ENCODE results near the gene MMP11. TPM values are rescaled to one million over a fixed set of nuclear protein-coding genes. Genes with fewer than 3 reads are reported as not detected.
"Not testable (repeated sequence)": the region's sequence is repeated elsewhere in the genome, so short reads cannot be mapped to it uniquely, and the experiment has no call there.

Gene MMP11, protein sequence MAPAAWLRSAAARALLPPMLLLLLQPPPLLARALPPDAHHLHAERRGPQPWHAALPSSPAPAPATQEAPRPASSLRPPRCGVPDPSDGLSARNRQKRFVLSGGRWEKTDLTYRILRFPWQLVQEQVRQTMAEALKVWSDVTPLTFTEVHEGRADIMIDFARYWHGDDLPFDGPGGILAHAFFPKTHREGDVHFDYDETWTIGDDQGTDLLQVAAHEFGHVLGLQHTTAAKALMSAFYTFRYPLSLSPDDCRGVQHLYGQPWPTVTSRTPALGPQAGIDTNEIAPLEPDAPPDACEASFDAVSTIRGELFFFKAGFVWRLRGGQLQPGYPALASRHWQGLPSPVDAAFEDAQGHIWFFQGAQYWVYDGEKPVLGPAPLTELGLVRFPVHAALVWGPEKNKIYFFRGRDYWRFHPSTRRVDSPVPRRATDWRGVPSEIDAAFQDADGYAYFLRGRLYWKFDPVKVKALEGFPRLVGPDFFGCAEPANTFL
- total RNA-seq: 0.50 and 0.70 TPM in 2 replicates

DNA sequence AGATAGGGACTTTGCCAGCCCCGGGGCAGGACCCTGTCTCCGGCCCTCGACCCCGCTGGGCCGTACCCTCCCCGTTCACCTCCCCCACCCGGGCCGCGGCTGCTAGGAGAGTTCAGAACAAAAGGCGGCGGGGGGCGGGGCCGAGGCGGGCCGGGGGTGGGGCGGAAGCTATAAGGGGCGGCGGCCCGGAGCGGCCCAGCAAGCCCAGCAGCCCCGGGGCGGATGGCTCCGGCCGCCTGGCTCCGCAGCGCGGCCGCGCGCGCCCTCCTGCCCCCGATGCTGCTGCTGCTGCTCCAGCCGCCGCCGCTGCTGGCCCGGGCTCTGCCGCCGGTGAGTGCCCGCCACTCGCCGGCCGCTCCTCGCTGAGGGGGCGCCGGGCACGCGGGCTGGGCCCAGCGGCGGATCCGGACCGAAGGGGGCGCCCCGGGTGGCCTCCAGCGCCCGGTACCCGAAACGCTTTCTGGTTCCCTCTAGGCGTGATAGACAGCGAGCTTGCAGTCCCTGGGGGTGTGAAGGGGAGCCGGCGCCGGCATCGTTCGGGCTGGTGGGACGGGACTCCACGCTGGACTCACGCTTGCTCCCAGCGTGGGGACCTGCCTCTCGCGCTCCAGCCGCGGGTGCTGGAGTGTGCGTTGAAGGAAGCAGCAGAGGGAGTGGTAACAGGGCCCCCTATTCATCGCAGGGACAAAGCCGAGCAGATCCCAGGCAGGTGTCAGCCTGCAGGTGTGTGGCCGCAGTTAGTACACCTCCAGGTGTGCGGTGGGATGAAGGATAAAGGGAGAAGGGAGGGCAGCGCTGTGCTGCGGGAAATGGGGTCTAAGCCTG is at the start of gene MMP11:
Gene MMP11 (plus strand): TSS at position 201 of the 825 bp plus-strand sequence. CDS start 22 bp downstream, at position 223.
- intact Hi-C loops (cut with micrococcal nuclease): loop anchor here (1.0 kb wide), 1 partner anchor 13 kb away; the partner anchor contains the start of gene SMARCB1
- Mint-ChIP-seq H3K9me3 (no peaks in the 10 kb centered on the region), H3K4me3 (peak within 1 kb of the TSS; percentile 63), H3K4me1 (peaks cover 12% of the 10 kb centered on the region), H3K27ac (peak within 1 kb of the TSS; percentile 4), H3K27me3 (peaks cover 17% of the 10 kb centered on the region), H3K36me3 (ENCODE audit: low read depth) (no peaks in the 10 kb centered on the region)
- peak; percentile 82 for DNase-seq

DNA sequence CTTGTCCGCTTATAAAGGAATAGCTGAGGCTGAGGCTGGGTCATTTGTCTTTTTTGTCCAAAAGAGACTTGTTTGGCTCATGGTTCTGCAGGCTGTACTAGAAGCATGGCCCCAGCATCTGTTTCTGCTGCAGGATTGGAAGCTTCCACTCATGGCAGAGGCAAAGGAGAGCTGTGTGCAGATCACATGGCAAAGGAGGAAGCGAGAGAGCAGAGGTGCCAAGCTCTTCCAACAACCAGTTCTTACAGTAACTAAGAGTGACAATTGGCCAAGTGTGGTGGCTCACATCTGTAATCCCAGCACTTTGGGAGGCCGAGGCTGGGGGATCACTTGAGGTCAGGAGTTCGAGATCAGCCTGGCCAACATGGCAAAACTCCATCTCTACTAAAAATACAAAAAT is 44.5 kb upstream of the MMP11 start:
- H3K4me3 Mint-ChIP-seq; DNase-seq; H3K27me3 Mint-ChIP-seq; intact Hi-C loops (cut with micrococcal nuclease); H3K9me3 Mint-ChIP-seq; H3K4me1 Mint-ChIP-seq; H3K36me3 Mint-ChIP-seq (ENCODE audit: low read depth); H3K27ac Mint-ChIP-seq: not testable (repeated sequence)

DNA sequence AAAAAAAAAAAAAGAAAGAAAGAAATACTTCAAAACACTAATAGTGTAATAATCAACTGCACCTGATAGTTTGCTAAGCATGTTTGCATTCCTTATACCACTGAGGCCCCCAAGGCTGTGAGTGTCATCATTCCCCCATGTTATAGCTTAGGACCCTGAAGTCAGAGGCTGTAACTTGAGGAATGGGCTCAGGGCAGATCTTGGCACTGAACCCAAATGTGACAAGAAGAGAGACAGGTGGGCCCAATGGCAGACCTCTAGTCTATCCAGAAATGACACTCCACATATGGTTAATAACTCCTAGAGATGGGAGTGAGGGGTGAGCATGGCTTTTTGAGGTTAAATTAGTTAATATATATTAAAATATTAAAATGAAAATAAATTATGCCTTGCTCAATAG is 35.0 kb upstream of the MMP11 start:
- no peak overlapping the region for H3K4me3 Mint-ChIP-seq
- H3K36me3 Mint-ChIP-seq (ENCODE audit: low read depth): no peaks in the 10 kb centered on the region
- H3K9me3 Mint-ChIP-seq: no peaks in the 10 kb centered on the region
- H3K4me1 Mint-ChIP-seq: no peaks in the 10 kb centered on the region
- peaks cover 3% of the 10 kb centered on the region for H3K27me3 Mint-ChIP-seq
- intact Hi-C loops (cut with micrococcal nuclease): no loop called here
- no peak for DNase-seq
- no peak overlapping the region for H3K27ac Mint-ChIP-seq

DNA sequence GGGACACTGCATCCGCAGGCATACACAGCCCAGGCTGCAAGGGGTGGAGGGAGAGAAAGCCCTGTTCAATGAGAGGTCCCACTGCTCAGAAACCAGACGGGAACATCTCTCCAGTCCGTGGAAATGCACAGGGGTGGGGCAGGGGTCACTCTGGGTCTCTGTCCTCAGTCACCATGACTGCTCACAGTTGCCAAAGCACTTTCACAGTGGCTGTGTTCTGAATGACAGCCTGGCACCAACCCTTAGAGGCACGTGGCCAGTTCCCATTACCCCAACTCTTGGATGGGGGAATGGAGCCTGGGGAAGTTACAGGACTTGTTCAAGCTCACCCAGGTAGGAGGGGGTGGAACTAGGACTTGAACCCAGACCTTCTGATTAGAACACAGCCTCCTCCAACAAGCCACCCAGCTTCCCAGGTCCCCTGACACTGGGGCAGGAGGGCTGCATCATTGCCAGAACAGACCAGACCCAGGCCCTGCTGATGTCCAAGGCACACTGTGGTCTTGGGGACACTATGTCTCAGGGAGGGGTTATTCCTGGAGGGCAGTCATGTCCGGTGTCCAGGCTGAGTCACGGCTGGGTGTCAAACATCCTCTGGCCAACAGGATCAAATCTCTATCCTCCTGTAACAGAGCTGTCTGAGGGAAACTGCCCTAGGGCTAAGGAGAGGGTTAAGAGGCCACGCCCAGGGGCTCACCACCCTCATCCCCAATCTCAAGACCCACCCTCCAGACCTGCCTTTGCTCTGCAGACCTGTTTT is 30.0 kb upstream of the MMP11 start:
- Mint-ChIP-seq H3K9me3 (peaks cover 6% of the 10 kb centered on the region), H3K4me3 (no peak overlapping the region), H3K27me3 (no peaks in the 10 kb centered on the region), H3K4me1 (no peaks in the 10 kb centered on the region), H3K36me3 (ENCODE audit: low read depth) (peaks cover 24% of the 10 kb centered on the region), H3K27ac (no peak overlapping the region)
- intact Hi-C loops (cut with micrococcal nuclease): no loop called here
- DNase-seq: no peak

DNA sequence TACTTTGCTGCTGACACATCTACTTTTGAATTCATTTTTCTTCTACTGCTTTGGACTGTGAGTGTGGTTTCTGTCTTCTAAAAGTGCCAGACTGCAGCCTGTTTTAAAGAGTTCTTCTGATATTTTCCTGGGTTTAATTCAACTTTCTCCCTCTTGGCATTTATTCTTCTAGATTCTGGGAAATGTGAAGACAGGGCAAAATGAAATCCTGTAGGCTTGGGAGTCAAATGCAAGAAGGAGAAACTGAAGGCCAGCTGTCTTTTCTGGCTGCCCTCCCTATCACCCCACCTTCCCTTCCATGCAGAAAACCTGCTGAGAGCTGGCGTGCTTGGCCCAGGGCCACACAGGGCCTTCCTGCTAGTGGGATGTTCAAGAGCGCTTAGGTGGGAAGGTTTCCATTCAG is 29.3 kb upstream of the MMP11 start:
- peaks cover 6% of the 10 kb centered on the region for H3K9me3 Mint-ChIP-seq

DNA sequence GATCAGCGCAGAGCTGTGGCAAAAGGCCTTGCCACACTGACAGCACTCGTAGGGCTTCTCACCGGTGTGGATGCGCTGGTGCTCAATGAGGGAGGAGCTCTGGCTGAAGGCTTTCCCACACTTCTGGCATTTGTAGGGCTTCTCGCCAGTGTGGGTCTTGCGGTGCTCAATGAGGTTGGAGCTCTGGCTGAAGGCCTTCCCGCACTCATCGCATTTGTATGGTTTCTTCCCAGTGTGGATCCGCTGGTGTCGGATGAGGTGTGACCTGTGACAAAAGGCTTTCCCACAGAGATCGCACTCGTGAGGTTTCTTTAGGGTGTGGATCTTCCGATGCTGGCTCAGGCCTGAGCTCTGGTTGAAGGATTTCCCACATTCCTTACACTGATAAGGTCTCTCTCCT is 28.6 kb upstream of the MMP11 start:
- no peak overlapping the region for H3K27ac Mint-ChIP-seq
- H3K4me3 Mint-ChIP-seq: no peak overlapping the region
- H3K36me3 Mint-ChIP-seq (ENCODE audit: low read depth): peaks cover 24% of the 10 kb centered on the region
- intact Hi-C loops (cut with micrococcal nuclease): no loop called here
- peaks cover 6% of the 10 kb centered on the region for H3K9me3 Mint-ChIP-seq
- no peaks in the 10 kb centered on the region for H3K4me1 Mint-ChIP-seq
- DNase-seq: no peak
- H3K27me3 Mint-ChIP-seq: no peaks in the 10 kb centered on the region

More for the DNA sequence above, 29.3 kb upstream of the MMP11 start:
- no peak overlapping the region for H3K4me3 Mint-ChIP-seq
- DNase-seq: no peak
- H3K4me1 Mint-ChIP-seq: no peaks in the 10 kb centered on the region
- H3K27me3 Mint-ChIP-seq: no peaks in the 10 kb centered on the region
- no peak overlapping the region for H3K27ac Mint-ChIP-seq
- peaks cover 24% of the 10 kb centered on the region for H3K36me3 Mint-ChIP-seq (ENCODE audit: low read depth)
- intact Hi-C loops (cut with micrococcal nuclease): no loop called here

DNA sequence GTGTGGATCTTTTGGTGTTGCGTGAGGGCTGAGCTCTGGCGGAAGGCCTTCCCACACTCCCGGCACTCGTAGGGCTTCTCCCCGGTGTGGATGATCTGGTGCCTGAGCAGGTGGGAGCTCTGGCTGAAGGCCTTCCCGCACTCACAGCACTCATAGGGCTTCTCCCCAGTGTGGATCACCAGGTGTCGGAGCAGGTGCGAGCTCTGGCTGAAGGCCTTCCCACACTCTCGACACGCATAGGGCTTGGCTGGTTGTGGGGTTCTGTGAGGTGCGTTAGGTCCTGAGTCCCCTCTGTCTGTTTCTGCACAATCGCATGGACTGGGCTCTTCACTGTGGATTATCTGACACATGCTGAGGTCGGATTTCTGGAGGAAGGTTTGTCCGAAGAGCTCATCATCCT is 28.2 kb upstream of the MMP11 start:
- Mint-ChIP-seq H3K9me3 (peaks cover 6% of the 10 kb centered on the region), H3K4me3 (no peak overlapping the region), H3K4me1 (no peaks in the 10 kb centered on the region), H3K27me3 (no peaks in the 10 kb centered on the region), H3K36me3 (ENCODE audit: low read depth) (peaks cover 24% of the 10 kb centered on the region), H3K27ac (no peak overlapping the region)
- no peak for DNase-seq
- intact Hi-C loops (cut with micrococcal nuclease): no loop called here

DNA sequence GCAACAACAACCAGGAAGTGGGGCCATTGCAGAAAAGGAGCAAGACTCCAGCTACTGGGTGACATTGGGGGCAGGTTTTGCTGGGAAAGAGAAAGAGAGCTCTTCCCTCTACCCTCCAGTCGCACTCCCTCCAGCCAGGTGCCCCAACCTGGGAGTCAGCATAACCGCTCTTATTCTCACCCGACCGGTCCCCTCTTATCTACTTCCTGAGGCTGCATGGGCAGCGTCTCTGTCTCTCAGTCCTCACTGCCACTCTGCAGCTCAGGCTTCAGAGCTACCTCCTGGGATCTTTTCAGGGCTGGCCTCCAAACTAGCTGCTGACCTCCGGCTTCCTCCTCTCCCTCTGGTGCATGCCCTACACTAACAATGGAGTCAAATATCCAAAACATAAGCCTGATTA is 26.9 kb upstream of the MMP11 start:
- peaks cover 5% of the 10 kb centered on the region for H3K27me3 Mint-ChIP-seq
- H3K27ac Mint-ChIP-seq: no peak overlapping the region
- no peak for DNase-seq
- peaks cover 24% of the 10 kb centered on the region for H3K36me3 Mint-ChIP-seq (ENCODE audit: low read depth)
- no peak overlapping the region for H3K4me3 Mint-ChIP-seq
- H3K4me1 Mint-ChIP-seq: peaks cover 12% of the 10 kb centered on the region
- intact Hi-C loops (cut with micrococcal nuclease): no loop called here
- peaks cover 6% of the 10 kb centered on the region for H3K9me3 Mint-ChIP-seq

DNA sequence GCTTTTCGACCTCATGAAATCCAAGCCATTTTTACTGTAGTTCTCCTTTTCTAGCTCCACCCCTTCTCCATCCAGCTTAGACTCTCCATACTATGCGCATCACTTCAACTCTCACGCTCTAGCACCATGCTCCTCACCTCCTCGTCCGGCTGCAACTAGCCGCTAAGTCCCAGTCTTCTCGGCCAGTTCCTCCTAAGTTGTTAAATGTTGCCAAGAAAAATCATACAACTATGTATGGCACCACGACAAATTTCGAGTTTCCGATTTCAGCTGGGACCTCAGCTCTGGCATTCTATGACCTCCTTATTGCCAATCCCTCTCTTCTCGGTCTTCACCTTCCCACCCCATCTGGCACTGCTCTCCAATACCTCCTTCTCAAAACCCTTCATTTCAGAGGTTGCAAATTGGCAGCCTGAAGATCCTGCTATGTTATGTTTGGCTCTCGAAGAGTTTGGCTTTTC is 22.8 kb upstream of the MMP11 start:
- intact Hi-C loops (cut with micrococcal nuclease): loop anchor here (5.0 kb wide), 1 partner anchor 43 kb away; no protein-coding TSS in a partner anchor
- H3K27ac Mint-ChIP-seq: no peak overlapping the region

DNA sequence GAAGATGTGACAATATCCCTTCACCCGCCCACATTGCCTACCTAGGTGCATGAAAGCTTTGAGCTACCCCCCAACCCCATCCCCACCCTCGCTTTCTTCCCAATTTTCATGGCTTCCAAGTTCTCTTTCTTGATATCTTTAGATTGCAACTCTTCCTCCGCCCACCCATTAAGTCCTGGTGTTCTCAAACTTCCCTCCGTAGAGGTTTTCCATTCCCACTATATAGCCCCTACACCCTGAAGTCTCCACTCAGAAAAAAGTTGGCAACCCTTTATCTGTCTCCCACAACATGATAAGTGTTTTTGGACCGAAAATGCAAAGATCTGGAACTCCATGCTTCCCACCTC is 22.3 kb upstream of the MMP11 start:
- intact Hi-C loops (cut with micrococcal nuclease): loop anchor here (5.0 kb wide), 1 partner anchor 43 kb away; no protein-coding TSS in a partner anchor
- Mint-ChIP-seq H3K36me3 (ENCODE audit: low read depth) (peaks cover 3% of the 10 kb centered on the region), H3K9me3 (peaks cover under 1% of the 10 kb centered on the region), H3K4me1 (peaks cover 15% of the 10 kb centered on the region), H3K27ac (peak overlapping the region; percentile 77), H3K27me3 (peaks cover 5% of the 10 kb centered on the region), H3K4me3 (peak overlapping the region; percentile 85)
- no peak for DNase-seq

More for the DNA sequence above, 22.8 kb upstream of the MMP11 start:
- H3K4me3 Mint-ChIP-seq: peak overlapping the region; percentile 85
- H3K4me1 Mint-ChIP-seq: peaks cover 15% of the 10 kb centered on the region
- peaks cover 5% of the 10 kb centered on the region for H3K27me3 Mint-ChIP-seq
- no peak for DNase-seq
- H3K36me3 Mint-ChIP-seq (ENCODE audit: low read depth): peaks cover 7% of the 10 kb centered on the region
- peaks cover 5% of the 10 kb centered on the region for H3K9me3 Mint-ChIP-seq

DNA sequence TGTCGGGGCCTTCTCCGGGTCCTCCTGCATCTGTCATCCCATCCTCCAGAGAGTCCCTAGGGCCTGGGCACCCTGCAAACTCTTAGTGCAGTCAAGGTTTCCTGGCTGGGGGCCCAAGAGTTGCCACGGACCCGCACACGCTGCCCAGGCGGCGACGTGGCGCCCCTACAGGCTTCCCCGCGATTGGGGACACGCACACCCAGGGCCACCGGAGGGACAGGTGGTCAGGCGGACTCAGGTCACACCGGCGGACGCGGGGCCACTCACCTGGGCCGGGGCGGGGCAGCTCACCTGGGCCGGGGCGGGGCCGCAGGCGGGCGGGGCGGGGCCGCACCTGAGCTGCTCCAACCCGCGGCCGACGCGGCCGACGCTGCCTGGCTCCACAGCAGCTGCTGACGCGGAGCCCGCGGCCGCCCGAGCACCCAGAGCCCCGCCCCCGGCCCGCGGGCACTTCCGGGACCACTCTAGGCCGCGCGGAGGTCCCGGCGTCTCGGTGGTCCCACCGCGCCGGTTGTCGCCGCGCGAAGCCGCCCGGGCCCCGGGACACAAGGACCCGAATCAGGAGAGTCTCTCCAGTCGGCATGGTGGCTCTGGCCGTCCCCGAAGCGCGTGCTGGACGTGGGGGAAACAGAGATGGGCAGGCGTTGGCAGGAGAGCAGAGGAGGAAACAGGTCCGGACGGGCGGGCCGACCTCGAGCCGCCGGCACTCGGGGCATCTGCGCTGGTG is 21.8 kb upstream of the MMP11 start, which contains the start of gene ZNF70:
Gene ZNF70 (minus strand): TSS at position 399 of the 727 bp plus-strand sequence. CDS start 5,972 bp downstream, outside the sequence.
- Mint-ChIP-seq H3K4me3 (peak within 1 kb of the TSS; percentile 85), H3K4me1 (peaks cover 15% of the 10 kb centered on the region), H3K9me3 (no peaks in the 10 kb centered on the region), H3K36me3 (ENCODE audit: low read depth) (peaks cover 2% of the 10 kb centered on the region), H3K27ac (peak within 1 kb of the TSS; percentile 77), H3K27me3 (peaks cover 5% of the 10 kb centered on the region)
- intact Hi-C loops (cut with micrococcal nuclease): loop anchor here (5.0 kb wide), 1 partner anchor 44 kb away; no protein-coding TSS in a partner anchor
- DNase-seq: peak; percentile 95

DNA sequence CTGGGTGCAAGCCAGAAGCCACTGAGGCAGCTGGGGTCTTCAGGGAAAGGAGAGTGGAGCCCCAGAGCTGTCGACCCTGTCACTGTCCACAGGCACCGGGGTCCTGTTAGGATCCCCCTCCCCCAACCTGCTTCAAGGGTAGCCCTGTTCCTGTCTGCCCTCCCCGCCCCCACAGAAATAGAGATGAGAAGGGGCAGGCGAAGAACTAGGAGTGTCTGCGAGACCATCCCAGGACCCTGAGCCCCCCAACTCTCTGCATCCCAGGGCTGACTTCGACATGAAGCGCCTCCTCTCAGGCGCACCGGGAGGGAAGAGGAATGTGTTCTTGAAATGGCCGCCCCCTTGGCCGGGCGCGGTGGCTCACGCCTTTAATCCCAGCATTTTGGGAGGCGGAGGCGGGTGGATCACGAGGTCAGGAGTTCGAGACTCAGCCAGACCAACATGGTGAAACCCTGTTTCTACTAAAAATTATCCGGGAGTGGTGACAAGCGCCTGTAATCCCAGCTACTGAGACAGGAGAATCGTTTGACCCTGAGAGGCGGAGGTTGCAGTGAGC is 21.1 kb upstream of the MMP11 start:
- Mint-ChIP-seq H3K9me3 (no peaks in the 10 kb centered on the region), H3K27ac (peak overlapping the region; percentile 37), H3K4me1 (peaks cover 15% of the 10 kb centered on the region), H3K27me3 (peaks cover 5% of the 10 kb centered on the region), H3K36me3 (ENCODE audit: low read depth) (no peaks in the 10 kb centered on the region), H3K4me3 (peak overlapping the region; percentile 79)
- intact Hi-C loops (cut with micrococcal nuclease): loop anchor here (5.0 kb wide), 1 partner anchor 44 kb away; no protein-coding TSS in a partner anchor
- no peak for DNase-seq

Measured in activated CD4-positive, alpha-beta T cell treated with anti-CD3 and anti-CD28 coated beads, Interleukin-2, amount 10 ng/mL, durations not matched to agents 24 days and 14 days (primary cell).